Left forelimb (tissue), 1 donor: ENCODE data around the gene NUP37.

ENCODE experiments used
- DNase-seq: peaks from one replicate; pipeline ENCODE4 v3.0.0-alpha.2; 2018; ENCODE audit warnings: low spot score

The NUP37 gene

GRCh38 chr12:102026728-102027127, 93.2 kb downstream of the NUP37 start:
- no peak for DNase-seq

GRCh38 chr12:102024765-102025164, 95.1 kb downstream of the NUP37 start:
- no peak for DNase-seq

- no peak for DNase-seq
Measured at GRCh38 chr12:102023343-102023930, 96.5 kb downstream of the NUP37 start.
